Spleen (tissue), 11 donors: ENCODE measurements around the gene DIMT1. TPM values are rescaled to one million over a fixed set of nuclear protein-coding genes. Genes with fewer than 3 reads are reported as not detected.

Experiments used
- DNase-seq: peaks from one replicate; pipeline ENCODE4 v3.0.0-alpha.2; 2020
- H3K27ac ChIP-seq, 8 donors: fragments of 200-600 bp; sonication (generic) in 7 of 8; 1 replicate in 4 of 8; 2 replicates in 4 of 8; pipeline versions ENCODE4 v1.5.0 to v1.8.0; 2016 to 2021; ENCODE audit warnings: inconsistent platforms in 4 of 8, mild to moderate bottlenecking in 4 of 8, moderate library complexity in 1 of 8
- H3K27me3 ChIP-seq, 7 donors: fragments of 200-600 bp; sonication (generic) in 6 of 7; replicated peaks in 1 of 7; 1 replicate in 4 of 7; 2 replicates in 3 of 7; pipeline versions ENCODE4 v1.5.0 to v1.8.0; 2016 to 2021; ENCODE audit warnings: inconsistent platforms in 3 of 7, mild to moderate bottlenecking in 1 of 7
- H3K36me3 ChIP-seq, 6 donors: fragments of 200-600 bp; sonication (generic) in 5 of 6; 1 replicate in 4 of 6; 2 replicates in 2 of 6; pipeline versions ENCODE4 v1.5.0 to v1.8.0; 2016 to 2021; ENCODE audit warnings: inconsistent platforms in 2 of 6
- H3K4me1 ChIP-seq, 6 donors: fragments of 200-600 bp; sonication (generic) in 5 of 6; 1 replicate in 3 of 6; 2 replicates in 3 of 6; pipeline versions ENCODE4 v1.5.0 to v1.8.0; 2016 to 2021; ENCODE audit warnings: inconsistent platforms in 3 of 6
- H3K4me3 ChIP-seq, 8 donors: fragments of 200-600 bp; sonication (generic) in 7 of 8; 1 replicate in 4 of 8; 2 replicates in 4 of 8; pipeline versions ENCODE4 v1.5.0 to v1.8.0; 2016 to 2021; ENCODE audit warnings: inconsistent platforms in 4 of 8, mild to moderate bottlenecking in 4 of 8, moderate library complexity in 2 of 8
- H3K9me3 ChIP-seq, 8 donors: fragments of 200-600 bp; sonication (generic) in 7 of 8; 1 replicate in 4 of 8; 2 replicates in 4 of 8; pipeline versions ENCODE4 v1.5.0 to v1.8.0; 2016 to 2021; ENCODE audit warnings: inconsistent platforms in 4 of 8
- CTCF ChIP-seq, 11 experiments: fragments of 200-600 bp in 7 of 11; fragments of 450-650 bp in 4 of 11; sonication (generic) in 4 of 11; IDR thresholded peaks in 8 of 11; conservative IDR thresholded peaks in 3 of 11; 1 replicate in 7 of 11; 2 replicates in 4 of 11; pipeline versions ENCODE4 v1.4.0 to v1.8.0; 2016 to 2021; ENCODE audit warnings: antibody characterized with exemption in 11 of 11, inconsistent platforms in 4 of 11, mild to moderate bottlenecking in 1 of 11
- POLR2A ChIP-seq, 3 donors: fragments of 450-650 bp; IDR thresholded peaks; one replicate each; pipeline ENCODE4 v1.5.1; 2017; ENCODE audit warnings: antibody characterized with exemption in 3 of 3, mild to moderate bottlenecking in 1 of 3
- POLR2AphosphoS5 ChIP-seq, 3 donors: sonication (generic); formaldehyde crosslinking; IDR thresholded peaks; one replicate each; pipeline ENCODE4 v1.5.1; 2017; ENCODE audit warnings: antibody characterized with exemption in 3 of 3
- WGBS, 5 donors: extraction: QIAGEN DNeasy Blood & Tissue Kit in 3 of 5; methylation state at CpG; one replicate each; pipeline versions ENCODE4 v1.1.5 to v1.1.7; 2013 to 2018; 5-methylcytosine and 5-hydroxymethylcytosine counted together
- intact Hi-C: fragments of 100-400 bp; cut with DNase I; formaldehyde crosslinking; loops from one replicate; pipeline ENCODE4 v1.15.0; 2023; ENCODE audit warnings: low total_unique reads
- polyA plus RNA-seq, 3 donors: library from polyadenylated mRNA; stranded (reverse); fragments of 200-250 nt; gene quantifications; one replicate each; pipeline ENCODE4 v1.2.1, GENCODE V29; 2013
- total RNA-seq, 7 donors: library from RNA; depleted of rRNA in 3 of 7; stranded (reverse); fragments of >200 nt in 3 of 7; fragmentation: NEBNext Ultra II Directional in 4 of 7; extraction: Animal tissue kit (Norgen Biotek cat#: 25700) in 4 of 7; gene quantifications; one replicate each; pipeline versions ENCODE4 v1.1.0 to v1.2.1, GENCODE V29; 2016 to 2021
- donor health status: healthy with polysubstance abuse.
- donor health status: DM: no; HTN: no; CAD: no; lungs with moderate emphysema.
- donor health status: DM: no; HTN: no; CAD: no.
- donor health status: Bipolar disorder and iron deficiency.
- donor health status: healthy.
- donor health status: DM: no; HTN: no; CAD: no.
- donor health status: DM: yes; HTN: yes; CAD: no.

The DIMT1 gene
- total and polyA plus RNA-seq, 10 donors = 11.0 to 30.0 (median 24.9) TPM

- TF ChIP-seq CTCF (IDR thresholded peaks at IDR 0.05 in 8 of 11, conservative IDR thresholded peaks at IDR 0.05 in 3 of 11) = no peak
- TF ChIP-seq POLR2A (IDR thresholded peaks at IDR 0.05) = no peak
- no peak for TF ChIP-seq POLR2AphosphoS5 (IDR thresholded peaks at IDR 0.05)
- 82 to 97% (median 85%) methylated on average over 5 of the region's 5 CpGs for WGBS, 5 donors
- Histone ChIP-seq H3K27ac (no peak overlapping the region), H3K27me3 (no peaks in the 10 kb centered on the region), H3K4me3 (no peak overlapping the region), H3K4me1 (no peaks in the 10 kb centered on the region), H3K9me3 (no peaks in the 10 kb centered on the region), H3K36me3 (peaks cover 0 to 100% (median 74%) of the 10 kb centered on the region in 6 donors)
- intact Hi-C loops = no loop called here
- DNase-seq = no peak
Observed at GRCh38 chr5:62395210-62395950, 8.3 kb downstream of the DIMT1 start.

GRCh38 chr5:62386824-62387223, 16.9 kb downstream of the DIMT1 start:
- no peaks in the 10 kb centered on the region for H3K4me1 ChIP-seq
- H3K27ac ChIP-seq = no peak overlapping the region
- H3K36me3 ChIP-seq = peaks cover 4 to 100% (median 72%) of the 10 kb centered on the region in 6 donors
- no peak overlapping the region for H3K4me3 ChIP-seq
- H3K9me3 ChIP-seq = no peaks in the 10 kb centered on the region
- no peak for DNase-seq
- intact Hi-C loops = no loop called here
- no peaks in the 10 kb centered on the region for H3K27me3 ChIP-seq
- TF ChIP-seq CTCF (IDR thresholded peaks at IDR 0.05 in 8 of 11, conservative IDR thresholded peaks at IDR 0.05 in 3 of 11) = no peak
- TF ChIP-seq POLR2A (IDR thresholded peaks at IDR 0.05) = no peak
- TF ChIP-seq POLR2AphosphoS5 (IDR thresholded peaks at IDR 0.05) = no peak

GRCh38 chr5:62385816-62386400, 17.8 kb downstream of the DIMT1 start:
- no peak for DNase-seq
- intact Hi-C loops = no loop called here
- TF ChIP-seq POLR2AphosphoS5 (IDR thresholded peaks at IDR 0.05) (no peak), POLR2A (IDR thresholded peaks at IDR 0.05) (no peak), CTCF (IDR thresholded peaks at IDR 0.05 in 8 of 11, conservative IDR thresholded peaks at IDR 0.05 in 3 of 11) (no peak)
- Histone ChIP-seq H3K4me3 (no peak overlapping the region), H3K27ac (no peak overlapping the region), H3K9me3 (no peaks in the 10 kb centered on the region), H3K36me3 (peaks cover 4 to 100% (median 74%) of the 10 kb centered on the region in 6 donors), H3K27me3 (no peaks in the 10 kb centered on the region), H3K4me1 (no peaks in the 10 kb centered on the region)
- WGBS, 5 donors = 92 to 98% (median 95%) methylated on average over 2 of the region's 2 CpGs

GRCh38 chr5:62385131-62385530, 18.6 kb downstream of the DIMT1 start:
- Histone ChIP-seq H3K36me3 (peaks cover 4 to 100% (median 78%) of the 10 kb centered on the region in 6 donors), H3K27me3 (no peaks in the 10 kb centered on the region), H3K4me1 (no peaks in the 10 kb centered on the region), H3K27ac (no peak overlapping the region), H3K4me3 (no peak overlapping the region), H3K9me3 (no peaks in the 10 kb centered on the region)
- intact Hi-C loops = no loop called here
- WGBS, 5 donors = 90 to 95% (median 92%) methylated on average over 4 of the region's 4 CpGs
- no peak for DNase-seq
- no peak for TF ChIP-seq POLR2AphosphoS5 (IDR thresholded peaks at IDR 0.05)
- no peak for TF ChIP-seq CTCF (IDR thresholded peaks at IDR 0.05 in 8 of 11, conservative IDR thresholded peaks at IDR 0.05 in 3 of 11)
- TF ChIP-seq POLR2A (IDR thresholded peaks at IDR 0.05) = no peak
